Smooth muscle cell (in vitro differentiated cells): ENCODE measurements around the gene CRIP2. TPM values are rescaled to one million over a fixed set of nuclear protein-coding genes. Genes with fewer than 3 reads are reported as not detected.

Experiments
- DNase-seq: peaks from one replicate; lab custom pipeline; 2025; ENCODE audit not compliant: unreplicated experiment; lab: John Stamatoyannopoulos, UW
- H2AFZ ChIP-seq: fragments of 200-600 bp; sonication (generic); 2 replicates; pipeline ENCODE4 v1.6.0; 2016; ENCODE audit warnings: antibody characterized with exemption, low read depth, mild to moderate bottlenecking
- H3F3A ChIP-seq: fragments of 200-600 bp; sonication (generic); 2 replicates; pipeline ENCODE4 v1.6.0; 2017; ENCODE audit warnings: antibody characterized with exemption, low read depth
- H3K27ac ChIP-seq: fragments of 200-600 bp; sonication (generic); 2 replicates; pipeline ENCODE4 v1.5.1; 2016; ENCODE audit warnings: low read depth, mild to moderate bottlenecking
- H3K27me3 ChIP-seq: fragments of 200-600 bp; sonication (generic); 2 replicates; pipeline ENCODE4 v1.6.1; 2016; ENCODE audit warnings: low read depth, mild to moderate bottlenecking
- H3K36me3 ChIP-seq: fragments of 200-600 bp; sonication (generic); 2 replicates; pipeline ENCODE4 v1.5.1; 2016; ENCODE audit warnings: low read depth
- H3K4me1 ChIP-seq: fragments of 200-600 bp; sonication (generic); 2 replicates; pipeline ENCODE4 v1.5.1; 2016; ENCODE audit warnings: low read depth
- H3K4me2 ChIP-seq: fragments of 200-600 bp; sonication (generic); 2 replicates; pipeline ENCODE4 v1.6.0; 2016; ENCODE audit warnings: mild to moderate bottlenecking
- H3K4me3 ChIP-seq: fragments of 200-600 bp; sonication (generic); 2 replicates; pipeline ENCODE4 v1.5.1; 2016; ENCODE audit warnings: mild to moderate bottlenecking
- H3K79me2 ChIP-seq: fragments of 200-600 bp; sonication (generic); 2 replicates; pipeline ENCODE4 v1.6.0; 2016; ENCODE audit warnings: low read depth, mild to moderate bottlenecking
- H3K9ac ChIP-seq: fragments of 200-600 bp; sonication (generic); 2 replicates; pipeline ENCODE4 v1.6.0; 2016; ENCODE audit warnings: low read depth
- H3K9me3 ChIP-seq: fragments of 200-600 bp; sonication (generic); replicated peaks from 2 replicates; pipeline ENCODE4 v1.5.1; 2016; ENCODE audit warnings: low read depth
- H4K20me1 ChIP-seq: fragments of 200-600 bp; sonication (generic); 2 replicates; pipeline ENCODE4 v1.6.0; 2016; ENCODE audit warnings: low read depth
- CTCF ChIP-seq: fragments of 200-600 bp; sonication (generic); IDR thresholded peaks from 2 replicates; pipeline ENCODE4 v1.5.1; 2017; ENCODE audit warnings: borderline replicate concordance, mild to moderate bottlenecking, antibody characterized with exemption; ENCODE audit not compliant: insufficient read depth, poor library complexity, severe bottlenecking
- WGBS: methylation state at CpG from one replicate; pipeline ENCODE4 v1.1.7; 2016; ENCODE audit warnings: low lambda C conversion rate; 5-methylcytosine and 5-hydroxymethylcytosine counted together
- polyA plus RNA-seq: library from polyadenylated mRNA; unstranded; fragments of >200 nt; fragmentation: Nextera tagmentation; extraction: Ambion mirVana; gene quantifications from 2 replicates; pipeline ENCODE4 v1.2.1, GENCODE V29; 2016
- total RNA-seq: library from RNA; depleted of rRNA; stranded (reverse); fragments of >200 nt; gene quantifications from 2 replicates; pipeline ENCODE4 v1.2.3, GENCODE V29; 2014

CRIP2 gene
- total and polyA plus RNA-seq, 2 experiments from 2014 or later = 14.1 to 38.1 TPM

- 96% methylated on average over 29 of the region's 29 CpGs for WGBS
- no peak for TF ChIP-seq CTCF
Observed at GRCh38 chr14:105450864-105451720, 23.5 kb upstream of the CRIP2 start.

GRCh38 chr14:105452963-105453362 is 21.7 kb upstream of the CRIP2 start:
- no peak overlapping the region for H3K9ac ChIP-seq
- no peaks in the 10 kb centered on the region for H3F3A ChIP-seq
- no peak for TF ChIP-seq CTCF
- no peak overlapping the region for H3K27ac ChIP-seq
- H2AFZ ChIP-seq = no peak overlapping the region
- no peak overlapping the region for H3K4me2 ChIP-seq
- DNase-seq = no peak
- H3K4me3 ChIP-seq = no peak overlapping the region
- H3K36me3 ChIP-seq = no peaks in the 10 kb centered on the region
- WGBS = 92% methylated on average over 14 of the region's 14 CpGs
- H4K20me1 ChIP-seq = peaks cover 32% of the 10 kb centered on the region
- no peaks in the 10 kb centered on the region for H3K4me1 ChIP-seq
- no peaks in the 10 kb centered on the region for H3K27me3 ChIP-seq
- peaks cover 5% of the 10 kb centered on the region for H3K79me2 ChIP-seq
- no peaks in the 10 kb centered on the region for H3K9me3 ChIP-seq

More at GRCh38 chr14:105450864-105451720, 23.5 kb upstream of the CRIP2 start:
- Histone ChIP-seq H3K27ac (no peak overlapping the region), H3K4me3 (no peak overlapping the region), H3K4me2 (no peak overlapping the region), H3K4me1 (no peaks in the 10 kb centered on the region), H4K20me1 (peaks cover 38% of the 10 kb centered on the region), H3F3A (no peaks in the 10 kb centered on the region), H3K27me3 (no peaks in the 10 kb centered on the region), H3K9me3 (no peaks in the 10 kb centered on the region), H3K9ac (no peak overlapping the region), H2AFZ (no peak overlapping the region), H3K36me3 (no peaks in the 10 kb centered on the region), H3K79me2 (peaks cover 5% of the 10 kb centered on the region)
- DNase-seq = no peak

- 95% methylated on average over 14 of the region's 14 CpGs for WGBS
- TF ChIP-seq CTCF = no peak
- no peaks in the 10 kb centered on the region for H3K9me3 ChIP-seq
- no peak overlapping the region for H3K27ac ChIP-seq
- no peak overlapping the region for H3K4me3 ChIP-seq
- H3K4me2 ChIP-seq = no peak overlapping the region
- no peaks in the 10 kb centered on the region for H3K4me1 ChIP-seq
- no peaks in the 10 kb centered on the region for H3K27me3 ChIP-seq
- no peaks in the 10 kb centered on the region for H3K79me2 ChIP-seq
- no peaks in the 10 kb centered on the region for H3K36me3 ChIP-seq
- no peak overlapping the region for H2AFZ ChIP-seq
- no peaks in the 10 kb centered on the region for H3F3A ChIP-seq
- no peak for DNase-seq
- H4K20me1 ChIP-seq = peaks cover 23% of the 10 kb centered on the region
- no peak overlapping the region for H3K9ac ChIP-seq
Observed at GRCh38 chr14:105453847-105454246, 20.8 kb upstream of the CRIP2 start.

DNA sequence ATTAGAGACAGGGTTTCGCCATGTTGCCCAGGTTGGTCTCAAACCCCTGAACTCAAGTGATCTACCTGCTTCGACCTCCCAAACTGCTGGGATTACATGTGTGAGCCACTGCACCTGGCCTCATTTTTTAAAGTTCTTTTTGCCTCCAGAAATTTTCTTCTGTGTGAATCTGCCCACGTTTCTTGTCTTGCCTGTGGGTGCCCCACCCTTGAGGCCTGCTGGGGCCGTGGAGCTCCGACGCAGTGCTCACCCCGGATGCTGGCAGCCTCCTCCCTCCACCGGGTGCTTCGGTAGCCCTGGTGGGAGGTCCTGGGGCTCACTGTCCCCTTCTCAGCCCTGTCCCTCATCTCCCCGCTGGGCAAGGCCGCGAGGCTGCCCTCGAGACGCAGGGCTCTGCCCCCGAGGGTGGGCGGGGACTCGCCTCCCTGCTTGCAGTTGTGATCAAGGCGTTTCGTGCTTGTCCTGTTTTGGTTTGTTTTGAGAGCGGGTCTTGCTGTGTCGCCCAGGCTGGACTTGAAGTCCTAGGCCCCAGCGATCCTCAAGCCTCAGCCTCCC is 19.5 kb upstream of the CRIP2 start:
- DNase-seq = no peak
- no peak overlapping the region for H3K4me3 ChIP-seq
- H3K4me2 ChIP-seq = no peak overlapping the region
- no peaks in the 10 kb centered on the region for H3K27me3 ChIP-seq
- H3K27ac ChIP-seq = no peak overlapping the region
- H3K9ac ChIP-seq = no peak overlapping the region
- WGBS = 97% methylated on average over 22 of the region's 22 CpGs
- H3K36me3 ChIP-seq = no peaks in the 10 kb centered on the region
- H3K79me2 ChIP-seq = no peaks in the 10 kb centered on the region
- H3K4me1 ChIP-seq = no peaks in the 10 kb centered on the region
- peaks cover 13% of the 10 kb centered on the region for H4K20me1 ChIP-seq
- H3F3A ChIP-seq = no peaks in the 10 kb centered on the region
- no peak for TF ChIP-seq CTCF
- H3K9me3 ChIP-seq = no peaks in the 10 kb centered on the region
- no peak overlapping the region for H2AFZ ChIP-seq
